T-helper 1 cell (primary cell): Measurements from ENCODE around the gene TUBE1.
A peak's percentile ranks its signal among the peaks of the same experiment; 100 is the strongest.
"Not testable (repeated sequence)": the region's sequence is repeated elsewhere in the genome, so short reads cannot be mapped to it uniquely, and the experiment has no call there.

ENCODE experiments used
- DNase-seq, 5 donors: peaks; one replicate each; pipeline ENCODE4 v3.0.0-alpha.2; 2012 to 2020

Gene TUBE1

DNA sequence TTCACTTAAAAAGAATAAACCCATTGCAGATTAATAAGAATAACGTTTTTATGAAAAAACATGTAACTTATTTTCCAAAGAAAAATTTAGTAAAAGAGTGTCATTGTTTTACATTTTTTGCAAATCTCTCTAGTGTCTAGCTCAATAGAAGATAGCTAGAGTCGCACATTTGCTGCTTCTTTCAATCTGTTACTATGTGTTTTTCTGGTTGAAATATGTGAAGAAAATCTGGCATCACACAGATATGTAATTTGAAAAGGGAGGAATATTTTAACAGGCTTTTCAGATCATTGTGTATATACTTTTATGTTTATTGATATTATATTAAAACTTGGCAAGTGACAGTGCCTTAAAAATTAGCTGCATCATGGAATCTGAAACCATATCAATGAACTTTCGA, 24.3 kb downstream of the TUBE1 start:
- DNase-seq = no peak

DNA sequence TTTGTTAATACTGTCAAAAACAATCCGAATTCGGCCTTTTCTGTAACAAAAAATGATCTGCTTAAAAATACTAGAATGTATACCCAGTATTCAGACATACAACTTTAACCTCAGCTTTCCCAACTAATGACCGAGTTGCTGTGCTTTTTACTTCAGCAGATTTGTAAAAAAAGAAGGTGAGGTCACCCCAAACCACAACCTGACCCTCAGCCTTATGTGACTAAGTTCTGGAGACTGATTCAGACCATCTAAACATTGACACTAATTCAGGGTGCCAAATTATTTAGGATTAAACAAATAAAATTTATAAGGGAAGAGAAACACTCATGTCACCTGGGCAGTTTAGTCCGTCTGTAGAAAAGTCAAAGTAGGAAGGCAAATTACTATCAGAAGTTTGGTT, 25.7 kb downstream of the TUBE1 start:
- DNase-seq = no peak

DNA sequence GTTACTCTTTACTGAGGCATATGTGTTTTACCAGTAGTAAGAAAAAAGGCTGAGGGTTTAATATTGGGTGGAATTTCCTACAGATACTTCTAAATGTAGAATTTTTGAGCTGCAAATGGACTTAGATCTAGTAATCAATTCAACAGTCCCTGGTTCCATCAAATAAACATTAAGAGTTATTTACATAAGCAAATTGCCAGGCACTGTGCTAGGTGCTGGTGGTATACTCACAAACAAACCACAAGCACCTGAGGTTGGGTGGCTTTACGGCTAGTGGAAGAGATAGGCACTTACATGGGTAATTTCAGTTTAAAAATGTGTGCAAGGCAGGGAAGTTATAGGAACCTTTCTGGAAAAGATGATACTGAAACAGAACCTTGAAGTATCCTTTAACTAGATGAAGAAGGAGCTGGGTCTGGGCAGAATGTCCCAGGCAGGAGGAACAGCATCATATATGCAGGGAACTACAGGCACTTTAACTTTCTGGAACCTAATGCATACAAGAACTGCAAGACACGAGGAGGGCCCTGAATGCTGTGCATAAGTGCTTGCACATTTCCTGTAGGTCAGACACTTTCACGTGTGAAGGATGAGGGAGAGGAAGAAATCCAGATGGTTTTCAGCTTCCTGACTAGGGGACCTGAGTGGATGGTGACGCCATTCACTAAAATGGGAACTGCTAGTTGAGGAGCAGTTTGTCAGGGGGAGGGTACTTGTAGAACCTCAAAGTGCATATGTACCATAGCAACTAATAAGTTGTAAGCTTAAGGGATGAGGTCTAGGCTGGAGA, 28.8 kb downstream of the TUBE1 start:
- DNase-seq = no peak

DNA sequence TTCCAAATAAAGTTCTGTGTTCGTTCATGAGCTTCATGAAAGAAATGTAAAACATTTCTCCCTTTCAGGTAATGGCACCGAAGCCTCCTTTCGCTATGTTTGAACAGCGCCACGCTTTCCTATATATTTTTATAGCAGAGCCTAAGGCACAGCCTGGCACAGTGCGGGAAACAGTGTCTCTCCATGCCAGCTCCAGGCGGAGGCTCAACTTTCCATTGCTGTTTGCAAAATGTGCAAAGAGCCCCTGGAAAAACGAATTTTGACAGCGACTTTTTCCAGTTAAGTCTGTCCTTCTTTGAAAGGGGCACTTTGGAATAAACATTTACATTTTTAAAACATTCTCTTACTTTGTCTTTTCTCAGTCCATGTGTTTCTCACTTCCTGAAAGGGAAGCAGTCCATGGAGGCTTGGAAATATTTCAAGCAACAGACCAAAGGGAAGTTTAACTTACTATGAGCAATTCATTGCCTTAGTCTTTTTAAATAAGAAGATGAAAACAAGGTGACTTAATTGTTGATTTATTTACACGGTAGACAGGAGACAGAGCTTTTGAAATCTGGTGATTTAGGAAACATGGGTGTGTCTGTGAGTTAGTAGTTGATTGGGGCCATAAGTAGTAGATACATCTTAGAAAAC, 32.6 kb downstream of the TUBE1 start:
- no peak for DNase-seq

DNA sequence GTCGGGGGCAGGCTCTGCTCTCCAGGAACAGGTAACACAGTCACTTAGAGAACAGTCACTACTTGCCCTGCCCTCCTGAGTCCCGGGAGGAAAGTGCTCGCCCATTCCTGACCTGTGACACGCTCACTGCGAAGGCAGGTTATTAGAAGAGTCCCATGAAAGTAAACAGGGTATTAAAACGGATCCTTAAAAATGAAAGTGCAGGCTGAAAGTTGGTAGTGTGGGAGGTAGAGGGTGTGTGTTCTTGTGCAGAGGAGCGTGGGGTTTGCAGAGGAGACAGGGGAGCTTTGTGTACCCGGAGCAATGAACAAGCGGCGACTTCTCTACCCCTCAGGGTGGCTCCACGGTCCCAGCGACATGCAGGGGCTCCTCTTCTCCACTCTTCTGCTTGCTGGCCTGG, 33.3 kb downstream of the TUBE1 start, which contains the start of gene CCN6:
TSS of gene CCN6 (plus strand) at position 104 of the 400 bp plus-strand sequence. CDS start at position 358, 254 bp downstream.
- no peak for DNase-seq

DNA sequence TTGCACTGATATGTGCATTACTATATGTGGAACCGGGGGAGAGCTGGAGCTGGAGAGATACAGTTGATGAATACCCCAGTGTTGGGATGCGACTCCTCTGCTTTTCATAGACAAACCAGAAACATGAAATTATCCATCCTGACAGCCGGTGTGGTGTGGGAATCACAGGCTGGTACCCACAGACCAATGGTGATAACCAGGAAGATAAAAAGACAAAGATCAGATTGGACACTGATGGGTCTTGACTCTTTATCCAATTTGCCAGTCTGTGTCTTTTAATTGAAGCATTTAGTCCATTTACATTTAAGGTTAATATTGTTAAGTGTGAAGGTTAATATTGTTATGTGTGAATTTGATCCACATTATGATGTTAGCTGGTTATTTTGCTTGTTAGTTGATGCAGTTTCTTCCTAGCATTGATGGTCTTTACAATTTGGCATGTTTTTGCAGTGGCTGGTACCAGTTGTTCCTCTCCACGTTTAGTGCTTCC, 36.0 kb downstream of the TUBE1 start:
- not testable (repeated sequence) for DNase-seq

DNA sequence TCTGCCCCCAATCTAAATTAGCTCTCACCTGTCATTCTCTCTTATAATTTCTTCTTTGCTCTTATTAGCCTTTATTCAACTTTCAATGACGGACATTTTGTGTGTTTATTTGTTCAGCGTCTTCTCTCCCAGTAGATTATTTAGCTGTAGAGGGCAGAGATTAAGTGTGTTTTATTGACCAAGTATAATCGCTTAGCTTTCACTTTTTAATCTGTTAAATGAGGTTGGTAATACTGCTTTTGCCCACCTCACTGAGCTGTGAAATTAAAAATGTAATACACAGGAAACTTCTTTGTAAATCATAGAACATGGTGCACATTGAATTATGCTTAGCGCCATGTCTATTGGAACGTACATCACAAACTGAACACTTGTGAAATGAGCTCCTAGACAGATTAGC, 36.9 kb downstream of the TUBE1 start:
- DNase-seq = no peak

DNA sequence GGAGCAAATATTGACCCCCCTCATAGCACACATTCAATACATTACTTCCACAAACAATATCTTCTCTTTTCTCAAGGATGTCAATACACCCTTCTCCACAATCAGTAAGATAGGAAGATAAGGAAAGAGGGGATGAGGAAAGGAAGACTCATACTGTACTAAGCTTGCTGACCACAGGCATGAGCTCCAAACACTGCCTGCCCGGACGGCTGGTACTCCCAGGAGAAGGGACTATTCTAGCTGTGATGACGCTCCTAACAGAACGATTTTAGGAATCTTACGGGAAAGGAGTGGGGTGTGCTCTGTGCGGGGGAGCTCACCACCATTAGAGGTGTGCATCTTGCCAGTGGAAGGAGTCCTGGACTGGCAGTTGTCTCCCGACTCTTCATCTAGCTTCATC, 37.3 kb downstream of the TUBE1 start:
- no peak for DNase-seq

DNA sequence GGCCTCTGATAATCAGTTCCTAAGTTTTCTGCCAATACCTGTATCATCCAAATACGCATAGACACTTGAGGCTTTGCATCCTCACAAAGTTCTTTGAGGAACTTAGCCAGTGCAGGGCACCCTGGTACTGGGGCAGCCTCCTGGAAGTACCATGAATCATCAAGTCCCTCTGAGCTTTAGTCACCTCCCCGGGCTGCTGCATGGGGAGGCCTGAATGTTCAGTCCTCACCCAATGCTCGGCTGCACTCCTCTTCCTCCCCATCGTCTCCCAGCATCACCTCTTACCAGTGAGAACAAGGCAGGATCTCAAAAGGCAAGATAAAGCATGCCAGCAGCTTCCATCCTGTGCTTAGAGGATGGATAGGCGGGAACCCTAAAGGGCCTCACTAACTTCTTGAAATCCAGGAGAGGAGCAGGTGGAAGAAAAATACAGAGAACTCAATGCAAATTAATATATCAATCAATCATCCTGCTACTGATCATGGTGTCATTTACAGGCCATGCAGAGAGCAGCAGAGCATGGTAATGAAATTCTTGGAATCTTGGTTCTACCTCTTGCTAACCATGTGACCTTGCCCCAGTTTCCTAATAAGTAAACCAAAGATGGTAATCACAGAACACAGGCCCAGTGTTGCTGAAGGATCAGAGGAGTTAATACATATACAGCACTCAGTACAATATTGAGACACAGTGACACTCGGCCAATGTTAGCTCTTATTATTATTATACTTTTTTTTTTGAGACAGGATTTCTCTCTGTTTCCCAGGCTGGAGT, 38.1 kb downstream of the TUBE1 start:
- no peak for DNase-seq

DNA sequence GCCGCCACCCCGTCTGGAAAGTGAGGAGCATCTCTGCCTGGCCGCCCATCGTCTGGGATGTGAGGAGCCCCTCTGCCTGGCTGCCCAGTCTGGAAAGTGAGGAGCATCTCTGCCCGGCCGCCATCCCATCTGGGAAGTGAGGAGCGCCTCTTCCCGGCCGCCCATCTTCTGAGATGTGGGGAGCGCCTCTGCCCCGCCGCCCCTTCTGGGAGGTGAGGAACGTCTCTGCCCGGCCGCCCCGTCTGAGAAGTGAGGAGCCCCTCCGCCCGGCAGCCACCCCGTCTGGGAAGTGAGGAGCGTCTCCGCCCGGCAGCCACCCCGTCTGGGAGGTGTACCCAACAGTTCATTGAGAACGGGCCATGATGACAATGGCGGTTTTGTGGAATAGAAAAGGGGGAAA, 39.8 kb downstream of the TUBE1 start:
- not testable (repeated sequence) for DNase-seq

DNA sequence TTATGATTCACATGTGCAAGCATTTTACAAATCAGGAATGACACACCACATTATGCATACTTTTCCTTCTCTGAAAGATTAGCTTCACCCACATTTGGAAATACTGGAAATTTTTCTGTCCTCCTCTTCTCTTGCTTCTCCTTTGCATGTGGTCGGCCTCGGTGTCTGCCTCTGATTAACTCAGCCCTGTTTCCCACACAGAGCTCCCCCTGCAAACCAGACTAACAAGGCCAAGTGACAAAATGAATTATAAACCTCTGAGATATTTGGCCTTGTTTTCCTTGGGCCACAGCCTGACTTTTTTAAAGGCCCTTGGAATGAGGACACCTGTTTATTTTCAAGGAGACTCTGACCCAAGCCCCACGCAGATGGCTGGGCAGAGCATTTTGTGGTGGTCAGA, 42.4 kb downstream of the TUBE1 start:
- no peak for DNase-seq

DNA sequence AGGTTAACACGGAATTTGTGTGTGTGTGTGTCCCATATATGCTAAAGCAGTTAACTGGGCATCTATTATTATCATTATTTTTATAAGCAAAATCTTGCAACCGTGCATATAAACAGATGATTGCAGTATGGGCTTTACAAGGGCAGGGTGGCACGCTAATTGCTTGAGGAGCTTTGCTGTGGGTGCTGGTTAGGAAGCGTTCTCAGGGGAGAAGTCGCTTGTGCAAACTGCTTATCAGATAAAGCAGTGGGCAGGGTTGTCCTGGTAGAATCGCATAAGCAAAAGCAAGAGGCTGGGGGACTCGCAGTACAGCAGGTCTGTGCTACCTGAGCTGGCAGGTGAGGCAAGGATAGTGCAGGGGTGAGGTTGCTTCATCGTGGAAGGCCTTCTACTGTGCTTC, 43.1 kb downstream of the TUBE1 start:
- DNase-seq = no peak

DNA sequence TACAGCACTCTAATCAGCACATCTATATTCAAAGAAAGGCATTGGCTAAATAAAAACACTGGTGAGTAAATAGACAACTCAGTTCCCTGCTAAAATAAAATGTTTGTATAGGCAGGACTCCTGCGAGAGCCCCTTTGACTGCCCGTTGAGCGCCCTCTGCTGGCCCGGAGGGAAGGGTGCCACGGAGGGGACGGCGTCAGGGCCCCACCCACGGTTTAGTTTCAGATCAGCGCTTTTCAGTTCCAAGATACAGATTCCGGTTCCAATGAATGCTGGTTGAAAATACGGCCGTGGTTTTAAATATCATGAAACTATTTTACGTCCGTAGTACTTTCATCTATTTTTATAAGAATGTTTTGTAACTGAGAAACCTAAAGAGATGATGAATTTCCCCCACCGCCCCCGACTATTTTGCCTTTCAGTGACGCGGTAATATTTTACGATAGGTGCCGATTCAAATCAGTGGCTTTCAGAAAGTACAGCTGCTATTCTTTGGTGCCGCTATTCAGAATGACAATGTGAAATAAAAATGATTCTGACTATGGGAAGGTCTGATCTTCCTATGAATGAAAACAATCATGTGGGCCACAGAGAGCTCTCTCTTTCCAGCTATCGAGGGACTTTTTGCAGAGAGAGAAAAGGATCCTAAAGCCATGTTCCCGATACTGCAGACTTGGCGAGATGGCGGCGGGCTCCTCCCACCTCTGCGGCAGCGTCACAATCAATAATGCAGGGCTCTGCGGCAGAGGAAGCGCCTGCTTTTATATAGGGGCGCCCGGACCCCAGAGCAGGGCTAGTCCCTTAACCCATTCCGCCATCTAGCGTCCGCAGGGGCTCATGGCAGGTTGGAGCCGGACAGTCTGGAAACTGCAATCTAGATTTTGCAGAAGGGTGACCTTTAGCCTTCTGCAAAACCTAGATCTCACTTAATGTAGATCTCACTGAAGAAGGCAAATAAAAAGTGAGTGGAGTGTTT, 44.0 kb downstream of the TUBE1 start:
- peak; percentile 83 to 92 (median 87) for DNase-seq

DNA sequence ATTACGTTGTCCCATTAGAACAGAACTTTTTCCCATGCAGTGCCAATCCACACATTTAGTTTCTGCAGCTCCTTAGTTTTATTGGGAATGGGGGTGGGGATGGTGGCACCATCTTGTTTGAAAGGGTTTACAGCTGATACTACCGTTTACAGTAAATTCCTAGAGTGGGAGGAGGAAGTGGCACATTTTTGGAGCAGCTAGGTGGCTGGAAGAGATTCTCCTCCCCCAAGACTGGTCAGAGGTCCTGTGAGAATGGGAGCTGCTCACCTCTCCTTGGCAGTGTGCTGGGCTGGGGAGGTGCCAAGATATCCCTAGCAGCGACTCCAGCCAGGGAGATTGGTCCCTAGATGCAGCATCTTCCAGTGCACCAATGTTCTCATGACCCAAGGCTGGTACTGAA, 45.7 kb downstream of the TUBE1 start:
- DNase-seq = no peak

DNA sequence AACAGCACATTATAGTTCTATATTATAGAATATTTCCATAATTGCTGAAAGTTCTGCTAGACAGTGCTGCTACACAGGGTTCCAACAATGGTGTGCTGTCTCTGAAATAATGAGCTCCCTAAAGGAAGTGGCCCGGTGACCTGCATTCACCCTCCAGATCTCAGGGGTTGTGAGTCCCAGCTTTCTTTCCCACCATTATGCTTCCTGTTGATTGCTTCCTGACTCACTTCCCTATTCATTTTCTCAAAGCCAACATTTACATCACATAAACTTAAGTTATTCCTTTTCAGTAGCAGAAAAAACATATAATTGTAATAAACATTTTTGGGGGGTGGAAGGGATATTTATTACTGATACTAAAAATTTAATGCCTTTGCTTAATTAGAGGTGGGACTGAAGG, 46.3 kb downstream of the TUBE1 start:
- DNase-seq = no peak

DNA sequence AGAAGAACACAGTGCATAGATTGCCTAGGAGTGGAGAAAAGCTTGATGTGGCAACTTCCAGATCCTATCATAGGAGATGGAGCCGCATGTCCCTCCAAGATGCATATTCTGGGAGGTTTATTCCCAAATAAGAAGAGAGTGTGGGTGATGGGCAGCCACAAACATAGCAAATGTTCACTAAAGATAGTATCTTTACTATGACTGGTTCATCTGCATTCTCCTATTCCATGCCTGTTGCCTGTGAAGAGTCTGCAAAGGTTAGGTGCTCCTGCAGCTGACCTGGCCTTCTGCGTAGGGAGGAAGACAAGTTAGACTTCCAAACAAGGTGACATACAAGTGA, 47.9 kb downstream of the TUBE1 start:
- no peak for DNase-seq

DNA sequence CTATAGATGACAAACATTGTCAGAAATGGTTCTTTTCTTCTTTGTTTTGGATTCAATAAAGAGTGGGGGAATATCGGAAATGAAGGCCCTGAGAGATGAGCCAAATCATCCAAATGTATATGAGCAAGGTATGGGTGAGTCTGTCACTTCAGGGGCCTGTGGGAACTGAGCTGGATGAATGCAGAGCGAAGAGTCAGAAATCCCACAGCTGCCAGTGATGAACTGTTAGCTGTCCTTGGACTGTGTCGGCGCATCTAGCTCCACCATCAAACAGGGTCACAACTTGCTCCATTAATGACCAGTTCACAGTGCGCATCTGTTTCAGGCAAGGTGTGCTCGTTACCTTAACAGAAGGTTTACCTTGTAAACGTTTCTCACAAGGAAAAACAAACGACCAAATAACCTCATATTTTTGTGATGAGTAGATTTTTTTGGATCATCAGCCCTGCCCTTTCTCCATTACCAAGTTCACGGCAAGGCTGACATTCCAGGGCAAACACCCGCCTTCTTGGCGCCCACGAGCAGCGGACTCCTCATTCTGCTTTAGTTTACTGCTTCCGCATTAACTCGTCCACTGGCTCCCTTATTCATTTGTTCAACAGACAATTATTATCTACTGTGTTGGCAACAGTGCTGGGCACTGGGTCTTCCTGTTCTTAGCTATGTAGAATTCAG, 48.4 kb downstream of the TUBE1 start:
- no peak for DNase-seq

DNA sequence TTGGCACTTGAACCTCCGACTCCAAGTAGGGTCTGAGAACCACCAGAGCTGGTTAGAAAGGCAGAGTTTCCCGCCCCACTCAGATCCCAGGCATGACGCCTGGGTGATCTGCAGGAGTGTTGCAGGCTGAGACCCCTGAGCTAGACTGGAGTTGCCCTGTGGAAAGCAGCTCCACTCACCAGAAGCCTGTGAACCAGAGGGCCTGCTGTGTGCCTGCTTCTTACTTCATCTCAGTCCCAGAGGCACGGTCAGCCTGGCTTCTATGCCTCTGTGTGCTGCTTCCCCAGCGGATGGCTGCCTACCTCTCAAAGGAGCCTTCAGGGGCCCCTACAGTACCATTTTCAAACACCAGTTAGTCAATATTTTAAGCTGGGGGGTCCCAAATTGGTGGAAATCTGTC, 49.0 kb downstream of the TUBE1 start:
- no peak for DNase-seq

DNA sequence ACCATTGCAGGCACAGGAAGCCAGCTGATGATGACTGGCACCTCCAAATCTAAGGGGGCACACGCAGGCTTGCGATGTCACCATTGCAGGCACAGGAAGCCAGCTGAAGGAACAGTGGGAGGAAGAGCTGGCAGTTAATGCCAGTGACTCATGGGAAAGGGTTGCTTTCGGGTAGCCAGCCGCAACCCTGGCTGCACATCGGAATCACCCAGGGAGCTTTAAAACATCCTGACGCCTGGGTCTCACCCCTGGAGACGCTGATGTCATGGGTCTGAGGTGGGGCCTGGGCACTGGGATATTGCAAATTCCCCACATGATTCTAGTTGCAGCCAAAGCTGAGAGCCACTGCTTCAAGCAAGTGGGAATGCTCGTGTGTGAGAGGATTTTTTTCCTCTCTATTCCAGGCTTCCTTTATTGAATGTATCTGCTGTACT, 49.5 kb downstream of the TUBE1 start:
- no peak for DNase-seq

DNA sequence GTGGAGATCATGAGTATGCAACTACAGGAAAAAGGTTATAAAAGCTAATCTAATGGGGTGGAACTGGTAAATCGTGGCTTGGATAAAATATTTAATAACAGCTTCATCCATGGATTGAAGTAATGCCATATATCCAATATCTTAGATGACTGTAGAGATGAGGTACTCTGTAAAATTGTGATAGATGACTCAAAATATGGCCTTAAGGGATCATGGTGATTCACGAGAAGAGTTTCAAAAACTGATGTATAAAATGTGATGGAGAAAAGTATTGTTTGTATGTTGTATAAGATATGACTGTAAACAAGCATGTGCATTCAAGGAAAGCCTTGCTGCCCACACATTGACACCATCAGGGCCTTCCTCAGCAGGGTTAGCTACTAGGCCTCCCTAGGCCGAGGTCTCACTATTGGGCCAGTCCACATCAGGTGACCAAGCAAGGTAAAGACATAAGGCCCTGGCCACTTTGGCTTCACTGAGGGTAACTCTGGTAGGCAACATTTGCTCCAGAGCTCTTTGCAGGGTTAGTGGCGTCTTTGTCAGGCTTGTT, 51.1 kb downstream of the TUBE1 start:
- DNase-seq = no peak

DNA sequence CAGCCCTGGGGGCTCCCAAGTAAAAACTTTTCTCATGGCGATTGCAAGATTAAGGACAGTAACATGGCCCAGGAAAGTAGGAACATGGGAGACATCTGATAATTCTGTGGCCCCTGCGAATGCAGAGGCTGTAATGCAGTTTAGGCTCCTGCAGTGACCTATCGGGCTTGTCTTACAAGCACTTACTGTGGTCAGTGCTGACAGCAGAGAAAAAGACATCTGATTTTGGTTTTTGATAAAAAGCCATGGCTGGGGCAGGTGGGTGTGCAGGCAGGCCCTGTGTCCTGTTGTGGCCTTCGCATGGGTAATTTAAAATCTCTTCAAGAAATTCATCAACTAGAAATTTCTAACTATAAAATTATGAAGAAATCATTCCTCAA, 52.7 kb downstream of the TUBE1 start:
- DNase-seq = no peak
